ENCODE results near the gene C16orf90.

GRCh38 chr16:3518986-3519348, 23.7 kb upstream of the C16orf90 start:
- TF ChIP-seq YY1 (IDR thresholded peaks at IDR 0.05; ENCODE audit: insufficient read depth, insufficient read length), result no peak
- TF ChIP-seq ZNF274 (IDR thresholded peaks at IDR 0.05; ENCODE audit: low read depth, low read length), result no peak
- TF ChIP-seq SUZ12 (IDR thresholded peaks at IDR 0.05; ENCODE audit: extremely low read depth, insufficient read depth, insufficient read length), result no peak

All from NT2/D1 (cell line).